H1 (cell line): Measurements from ENCODE around the gene CFB. TPM values are rescaled to one million over a fixed set of nuclear protein-coding genes. Genes with fewer than 3 reads are reported as not detected.

Source experiments
- CBX5 ChIP-seq: fragments of 300-800, 300-1000 bp; sonication (generic); IDR thresholded peaks from 2 replicates; pipeline ENCODE4 v1.7.1; 2016; ENCODE audit warnings: antibody characterized with exemption, low read length, low read depth
- CTBP2 ChIP-seq: IDR thresholded peaks from 2 replicates; pipeline ENCODE4 v1.7.0; 2011; ENCODE audit warnings: borderline replicate concordance, mild to moderate bottlenecking, moderate library complexity, mixed read lengths, low read length; ENCODE audit not compliant: insufficient read depth, insufficient read length
- JUN ChIP-seq: IDR thresholded peaks from 2 replicates; pipeline ENCODE4 v1.6.1; 2011; ENCODE audit warnings: low read depth, mild to moderate bottlenecking, improper control_type of control experiment, low read length
- RXRA ChIP-seq: IDR thresholded peaks from 2 replicates; pipeline ENCODE4 v1.6.1; 2011; ENCODE audit warnings: low read depth, mild to moderate bottlenecking, low read length, moderate library complexity; ENCODE audit not compliant: insufficient read depth
- SP2 ChIP-seq: IDR thresholded peaks from 2 replicates; pipeline ENCODE4 v1.6.1; 2012; ENCODE audit warnings: mild to moderate bottlenecking, low read length, inconsistent platforms
- SRF ChIP-seq: IDR thresholded peaks from 2 replicates; pipeline ENCODE4 v1.6.1; 2011; ENCODE audit warnings: mild to moderate bottlenecking, low read depth, low read length, moderate library complexity
- TCF12 ChIP-seq: IDR thresholded peaks from 2 replicates; pipeline ENCODE4 v1.6.1; 2011; ENCODE audit warnings: low read depth, mild to moderate bottlenecking, low read length
- YY1 ChIP-seq: IDR thresholded peaks from 2 replicates; pipeline ENCODE4 v1.6.1; 2011; ENCODE audit warnings: low read depth, mild to moderate bottlenecking, low read length
- polyA plus RNA-seq, 7 experiments: library from polyadenylated mRNA; depleted of rRNA in 3 of 7; stranded (reverse) in 5 of 7; unstranded in 2 of 7; fragments of >200 nt in 5 of 7; fragments of 200-250 nt in 2 of 7; gene quantifications; 1 replicate in 5 of 7; 2 replicates in 1 of 7; 4 replicates in 1 of 7; pipeline versions ENCODE4 v1.2.1 to v1.2.3, GENCODE V29; 2011 to 2013; ENCODE audit warnings: missing spikeins in 2 of 7, mixed read lengths in 2 of 7
- total RNA-seq: library from RNA; stranded (reverse); fragmentation: NEBNext Ultra II Directional; extraction: Animal tissue kit (Norgen Biotek cat#: 25700); gene quantifications from 2 replicates; pipeline ENCODE4 v1.2.1, GENCODE V29; 2021
- TF ChIP-seq, protein P1 (sequence below): fragments of 300-600 bp; sonication (generic); IDR thresholded peaks from 2 replicates; pipeline ENCODE4 v1.7.1; 2012; ENCODE audit warnings: low read length, moderate library complexity, mild to moderate bottlenecking, inconsistent platforms; ENCODE audit not compliant: insufficient replicate concordance
- TF ChIP-seq, protein P2 (sequence below): IDR thresholded peaks from 2 replicates; pipeline ENCODE4 v1.6.1; 2011; ENCODE audit warnings: low read length, improper control_type of control experiment

The CFB gene
- total and polyA plus RNA-seq, 2 of the 8 experiments (the other 6 are each of a cell fraction or from before 2014, with no cell fraction given), result 0.09 TPM; not detected in 1

DNA sequence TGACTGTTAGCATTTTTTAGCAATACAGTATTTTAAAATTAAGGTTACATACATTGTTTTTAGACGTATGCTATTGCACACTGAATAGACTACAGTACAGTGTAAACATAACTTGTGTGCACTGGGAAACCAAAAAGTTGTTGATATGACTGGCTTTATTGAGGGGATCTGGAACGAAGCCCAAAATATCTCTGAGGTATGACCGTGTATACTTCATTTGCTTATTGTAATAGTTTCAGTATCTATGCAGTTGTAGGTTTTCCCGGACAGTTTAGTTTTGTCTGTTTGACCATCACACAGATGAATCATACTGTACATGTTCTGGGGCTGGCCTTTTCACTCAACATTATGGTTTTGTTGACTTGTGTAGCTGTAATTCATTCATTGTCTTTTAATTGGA, 37.1 kb upstream of the CFB start (continued):
- TF ChIP-seq, protein P1, sequence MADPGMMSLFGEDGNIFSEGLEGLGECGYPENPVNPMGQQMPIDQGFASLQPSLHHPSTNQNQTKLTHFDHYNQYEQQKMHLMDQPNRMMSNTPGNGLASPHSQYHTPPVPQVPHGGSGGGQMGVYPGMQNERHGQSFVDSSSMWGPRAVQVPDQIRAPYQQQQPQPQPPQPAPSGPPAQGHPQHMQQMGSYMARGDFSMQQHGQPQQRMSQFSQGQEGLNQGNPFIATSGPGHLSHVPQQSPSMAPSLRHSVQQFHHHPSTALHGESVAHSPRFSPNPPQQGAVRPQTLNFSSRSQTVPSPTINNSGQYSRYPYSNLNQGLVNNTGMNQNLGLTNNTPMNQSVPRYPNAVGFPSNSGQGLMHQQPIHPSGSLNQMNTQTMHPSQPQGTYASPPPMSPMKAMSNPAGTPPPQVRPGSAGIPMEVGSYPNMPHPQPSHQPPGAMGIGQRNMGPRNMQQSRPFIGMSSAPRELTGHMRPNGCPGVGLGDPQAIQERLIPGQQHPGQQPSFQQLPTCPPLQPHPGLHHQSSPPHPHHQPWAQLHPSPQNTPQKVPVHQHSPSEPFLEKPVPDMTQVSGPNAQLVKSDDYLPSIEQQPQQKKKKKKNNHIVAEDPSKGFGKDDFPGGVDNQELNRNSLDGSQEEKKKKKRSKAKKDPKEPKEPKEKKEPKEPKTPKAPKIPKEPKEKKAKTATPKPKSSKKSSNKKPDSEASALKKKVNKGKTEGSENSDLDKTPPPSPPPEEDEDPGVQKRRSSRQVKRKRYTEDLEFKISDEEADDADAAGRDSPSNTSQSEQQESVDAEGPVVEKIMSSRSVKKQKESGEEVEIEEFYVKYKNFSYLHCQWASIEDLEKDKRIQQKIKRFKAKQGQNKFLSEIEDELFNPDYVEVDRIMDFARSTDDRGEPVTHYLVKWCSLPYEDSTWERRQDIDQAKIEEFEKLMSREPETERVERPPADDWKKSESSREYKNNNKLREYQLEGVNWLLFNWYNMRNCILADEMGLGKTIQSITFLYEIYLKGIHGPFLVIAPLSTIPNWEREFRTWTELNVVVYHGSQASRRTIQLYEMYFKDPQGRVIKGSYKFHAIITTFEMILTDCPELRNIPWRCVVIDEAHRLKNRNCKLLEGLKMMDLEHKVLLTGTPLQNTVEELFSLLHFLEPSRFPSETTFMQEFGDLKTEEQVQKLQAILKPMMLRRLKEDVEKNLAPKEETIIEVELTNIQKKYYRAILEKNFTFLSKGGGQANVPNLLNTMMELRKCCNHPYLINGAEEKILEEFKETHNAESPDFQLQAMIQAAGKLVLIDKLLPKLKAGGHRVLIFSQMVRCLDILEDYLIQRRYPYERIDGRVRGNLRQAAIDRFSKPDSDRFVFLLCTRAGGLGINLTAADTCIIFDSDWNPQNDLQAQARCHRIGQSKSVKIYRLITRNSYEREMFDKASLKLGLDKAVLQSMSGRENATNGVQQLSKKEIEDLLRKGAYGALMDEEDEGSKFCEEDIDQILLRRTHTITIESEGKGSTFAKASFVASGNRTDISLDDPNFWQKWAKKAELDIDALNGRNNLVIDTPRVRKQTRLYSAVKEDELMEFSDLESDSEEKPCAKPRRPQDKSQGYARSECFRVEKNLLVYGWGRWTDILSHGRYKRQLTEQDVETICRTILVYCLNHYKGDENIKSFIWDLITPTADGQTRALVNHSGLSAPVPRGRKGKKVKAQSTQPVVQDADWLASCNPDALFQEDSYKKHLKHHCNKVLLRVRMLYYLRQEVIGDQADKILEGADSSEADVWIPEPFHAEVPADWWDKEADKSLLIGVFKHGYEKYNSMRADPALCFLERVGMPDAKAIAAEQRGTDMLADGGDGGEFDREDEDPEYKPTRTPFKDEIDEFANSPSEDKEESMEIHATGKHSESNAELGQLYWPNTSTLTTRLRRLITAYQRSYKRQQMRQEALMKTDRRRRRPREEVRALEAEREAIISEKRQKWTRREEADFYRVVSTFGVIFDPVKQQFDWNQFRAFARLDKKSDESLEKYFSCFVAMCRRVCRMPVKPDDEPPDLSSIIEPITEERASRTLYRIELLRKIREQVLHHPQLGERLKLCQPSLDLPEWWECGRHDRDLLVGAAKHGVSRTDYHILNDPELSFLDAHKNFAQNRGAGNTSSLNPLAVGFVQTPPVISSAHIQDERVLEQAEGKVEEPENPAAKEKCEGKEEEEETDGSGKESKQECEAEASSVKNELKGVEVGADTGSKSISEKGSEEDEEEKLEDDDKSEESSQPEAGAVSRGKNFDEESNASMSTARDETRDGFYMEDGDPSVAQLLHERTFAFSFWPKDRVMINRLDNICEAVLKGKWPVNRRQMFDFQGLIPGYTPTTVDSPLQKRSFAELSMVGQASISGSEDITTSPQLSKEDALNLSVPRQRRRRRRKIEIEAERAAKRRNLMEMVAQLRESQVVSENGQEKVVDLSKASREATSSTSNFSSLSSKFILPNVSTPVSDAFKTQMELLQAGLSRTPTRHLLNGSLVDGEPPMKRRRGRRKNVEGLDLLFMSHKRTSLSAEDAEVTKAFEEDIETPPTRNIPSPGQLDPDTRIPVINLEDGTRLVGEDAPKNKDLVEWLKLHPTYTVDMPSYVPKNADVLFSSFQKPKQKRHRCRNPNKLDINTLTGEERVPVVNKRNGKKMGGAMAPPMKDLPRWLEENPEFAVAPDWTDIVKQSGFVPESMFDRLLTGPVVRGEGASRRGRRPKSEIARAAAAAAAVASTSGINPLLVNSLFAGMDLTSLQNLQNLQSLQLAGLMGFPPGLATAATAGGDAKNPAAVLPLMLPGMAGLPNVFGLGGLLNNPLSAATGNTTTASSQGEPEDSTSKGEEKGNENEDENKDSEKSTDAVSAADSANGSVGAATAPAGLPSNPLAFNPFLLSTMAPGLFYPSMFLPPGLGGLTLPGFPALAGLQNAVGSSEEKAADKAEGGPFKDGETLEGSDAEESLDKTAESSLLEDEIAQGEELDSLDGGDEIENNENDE, result no peak
- TF ChIP-seq SRF, result no peak
- TF ChIP-seq, protein P2, sequence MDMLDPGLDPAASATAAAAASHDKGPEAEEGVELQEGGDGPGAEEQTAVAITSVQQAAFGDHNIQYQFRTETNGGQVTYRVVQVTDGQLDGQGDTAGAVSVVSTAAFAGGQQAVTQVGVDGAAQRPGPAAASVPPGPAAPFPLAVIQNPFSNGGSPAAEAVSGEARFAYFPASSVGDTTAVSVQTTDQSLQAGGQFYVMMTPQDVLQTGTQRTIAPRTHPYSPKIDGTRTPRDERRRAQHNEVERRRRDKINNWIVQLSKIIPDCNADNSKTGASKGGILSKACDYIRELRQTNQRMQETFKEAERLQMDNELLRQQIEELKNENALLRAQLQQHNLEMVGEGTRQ, result no peak
- no peak for TF ChIP-seq JUN
- TF ChIP-seq TCF12, result no peak
- no peak for TF ChIP-seq SP2
- no peak for TF ChIP-seq YY1
- no peak for TF ChIP-seq RXRA
- no peak for TF ChIP-seq CTBP2
- TF ChIP-seq CBX5, result no peak
- TF ChIP-seq, all 59 proteins: peak for 0
